SK-N-SH (cell line): ENCODE data around the gene AIRE. TPM values are rescaled to one million over a fixed set of nuclear protein-coding genes. Genes with fewer than 3 reads are reported as not detected.
"Not testable (repeated sequence)": the region's sequence is repeated elsewhere in the genome, so short reads cannot be mapped to it uniquely, and the experiment has no call there.

ENCODE experiments used
- CTCF ChIA-PET: fragments of 300-600, 350-600 bp; formaldehyde crosslinking; extraction: SDS; loops from one replicate; lab custom pipeline; 2021; lab: Yijun Ruan, JAX
- POLR2A ChIA-PET: fragments of 350-600 bp; sonication (Branson Sonifier 250); formaldehyde crosslinking; extraction: SDS; loops from one replicate; lab custom pipeline; 2020; ENCODE audit warnings: antibody characterized with exemption, inconsistent platforms; lab: Yijun Ruan, JAX
- DNase-seq: peaks from one replicate; pipeline ENCODE4 v3.0.0; 2012
- H2AFZ ChIP-seq: fragments of 200-600 bp; sonication (generic); 2 replicates; pipeline ENCODE4 v1.8.1; 2016; ENCODE audit warnings: antibody characterized with exemption, mild to moderate bottlenecking, low read depth
- H3F3A ChIP-seq: fragments of 200-600 bp; sonication (generic); replicated peaks from 2 replicates; pipeline ENCODE3; 2016; ENCODE audit warnings: antibody characterized with exemption, mild to moderate bottlenecking; ENCODE audit not compliant: insufficient read depth
- H3K27ac ChIP-seq, 2 experiments: fragments of 200-500 bp in 1 of 2; fragments of 200-600 bp in 1 of 2; sonication (Bioruptor generic) in 1 of 2; sonication (generic), shearing (Covaris generic) in 1 of 2; 2 replicates each; pipeline versions ENCODE4 v1.5.1 to v1.6.1; 2014 to 2016; ENCODE audit warnings: low read depth in 2 of 2, inconsistent platforms in 1 of 2, low read length in 1 of 2, mild to moderate bottlenecking in 1 of 2, mixed read lengths in 1 of 2
- H3K27me3 ChIP-seq: fragments of 200-600 bp; sonication (generic), shearing (Covaris generic); 2 replicates; pipeline ENCODE4 v1.6.1; 2016; ENCODE audit warnings: mixed run types; ENCODE audit not compliant: insufficient read depth
- H3K36me3 ChIP-seq, 2 experiments: fragments of 200-500 bp in 1 of 2; fragments of 200-600 bp in 1 of 2; sonication (Bioruptor generic) in 1 of 2; sonication (generic) in 1 of 2; replicated peaks in 1 of 2; 2 replicates each; pipeline versions ENCODE3 to v1.5.1; 2014 to 2016; ENCODE audit warnings: low read length in 1 of 2, mild to moderate bottlenecking in 1 of 2; ENCODE audit not compliant: insufficient read depth in 2 of 2, control insufficient read depth in 1 of 2
- H3K4me1 ChIP-seq, 2 experiments: fragments of 200-500 bp in 1 of 2; fragments of 200-600 bp in 1 of 2; sonication (Bioruptor generic) in 1 of 2; sonication (generic), shearing (Covaris generic) in 1 of 2; 2 replicates each; pipeline versions ENCODE4 v1.5.1 to v1.6.1; 2014 to 2016; ENCODE audit warnings: low read depth in 1 of 2, low read length in 1 of 2, mixed run types in 1 of 2; ENCODE audit not compliant: insufficient read depth in 2 of 2, control insufficient read depth in 1 of 2
- H3K4me2 ChIP-seq: fragments of 200-600 bp; sonication (generic), shearing (Covaris generic); 2 replicates; pipeline ENCODE4 v1.6.1; 2017; ENCODE audit warnings: mixed run types
- H3K4me3 ChIP-seq, 2 experiments: fragments of 200-500 bp in 1 of 2; fragments of 200-600 bp in 1 of 2; sonication (Bioruptor generic) in 1 of 2; sonication (generic), shearing (Covaris generic) in 1 of 2; 2 replicates each; pipeline versions ENCODE4 v1.5.1 to v1.8.1; 2014 to 2016; ENCODE audit warnings: low read depth in 2 of 2, inconsistent platforms in 1 of 2, low read length in 1 of 2, mild to moderate bottlenecking in 1 of 2, mixed read lengths in 1 of 2, moderate library complexity in 1 of 2
- H3K79me2 ChIP-seq: fragments of 200-600 bp; sonication (generic); 2 replicates; pipeline ENCODE4 v1.8.1; 2017; ENCODE audit warnings: mild to moderate bottlenecking; ENCODE audit not compliant: insufficient read depth
- H3K9ac ChIP-seq: fragments of 200-600 bp; sonication (generic); 2 replicates; pipeline ENCODE4 v1.6.1; 2017; ENCODE audit warnings: mixed run types
- H3K9me2 ChIP-seq: fragments of 200-600 bp; sonication (generic); 2 replicates; pipeline ENCODE4 v1.6.1; 2017; ENCODE audit warnings: mixed run types
- H3K9me3 ChIP-seq: fragments of 200-600 bp; sonication (generic); 2 replicates; pipeline ENCODE4 v1.6.1; 2017; ENCODE audit warnings: mixed run types, mild to moderate bottlenecking, moderate library complexity
- H4K20me1 ChIP-seq: fragments of 200-600 bp; sonication (generic); 2 replicates; pipeline ENCODE4 v1.6.1; 2017; ENCODE audit warnings: mild to moderate bottlenecking, mixed run types; ENCODE audit not compliant: insufficient read depth
- CHD2 ChIP-seq: fragments of 150-350 bp; IDR thresholded peaks from 2 replicates; pipeline ENCODE4 v1.6.1; 2018; ENCODE audit warnings: low read length; ENCODE audit not compliant: partially characterized antibody
- CTCF ChIP-seq: fragments of 200-600 bp; sonication (generic); IDR thresholded peaks from 2 replicates; pipeline ENCODE4 v1.6.1; 2017; ENCODE audit warnings: antibody characterized with exemption, mild to moderate bottlenecking, moderate library complexity
- ELF1 ChIP-seq: IDR thresholded peaks from 2 replicates; pipeline ENCODE4 v1.4.0; 2012
- EP300 ChIP-seq, 2 experiments: IDR thresholded peaks; 2 replicates each; pipeline versions ENCODE4 v1.4.0 to v1.6.1; 2012; ENCODE audit warnings: borderline replicate concordance in 1 of 2, low read depth in 1 of 2, low read length in 1 of 2
- FOXJ3 ChIP-seq: sonication (generic); formaldehyde crosslinking; IDR thresholded peaks from 2 replicates; pipeline ENCODE4 v1.5.1; 2020; ENCODE audit warnings: mild to moderate bottlenecking, missing genetic modification reagents
- GABPA ChIP-seq: IDR thresholded peaks from 2 replicates; pipeline ENCODE4 v1.4.0; 2012; ENCODE audit warnings: low read depth, mild to moderate bottlenecking
- IRF3 ChIP-seq: fragments of 150-350 bp; IDR thresholded peaks from 2 replicates; pipeline ENCODE4 v1.6.1; 2016; ENCODE audit warnings: mild to moderate bottlenecking, low read depth, low read length
- MEF2A ChIP-seq: IDR thresholded peaks from 2 replicates; pipeline ENCODE4 v1.4.0; 2012; ENCODE audit warnings: low read depth, borderline replicate concordance
- NRF1 ChIP-seq: IDR thresholded peaks from 2 replicates; pipeline ENCODE4 v1.6.1; 2012; ENCODE audit warnings: low read depth, mild to moderate bottlenecking, low read length
- PBX3 ChIP-seq: IDR thresholded peaks from 2 replicates; pipeline ENCODE4; 2012
- POLR2AphosphoS5 ChIP-seq: IDR thresholded peaks from 2 replicates; pipeline ENCODE4 v1.6.1; 2012; ENCODE audit warnings: low read depth, low read length
- RFX5 ChIP-seq: IDR thresholded peaks from 2 replicates; pipeline ENCODE4 v1.6.1; 2012; ENCODE audit warnings: mild to moderate bottlenecking, improper control_type of control experiment, low read length
- SIN3A ChIP-seq: IDR thresholded peaks from 2 replicates; pipeline ENCODE4 v1.6.1; 2012; ENCODE audit warnings: low read depth, mild to moderate bottlenecking, low read length, moderate library complexity, borderline replicate concordance
- SMC3 ChIP-seq: IDR thresholded peaks from 2 replicates; pipeline ENCODE4 v1.6.1; 2012; ENCODE audit warnings: low read depth, low read length, improper control_type of control experiment
- TAF1 ChIP-seq: IDR thresholded peaks from 2 replicates; pipeline ENCODE4 v1.6.1; 2012; ENCODE audit warnings: low read depth, mild to moderate bottlenecking, low read length, moderate library complexity, borderline replicate concordance
- TCF12 ChIP-seq: IDR thresholded peaks from 2 replicates; pipeline ENCODE4 v1.4.0; 2012
- TEAD4 ChIP-seq: IDR thresholded peaks from 2 replicates; pipeline ENCODE4 v1.4.0; 2012; ENCODE audit warnings: mild to moderate bottlenecking, borderline replicate concordance; ENCODE audit not compliant: insufficient read depth
- USF1 ChIP-seq: IDR thresholded peaks from 2 replicates; pipeline ENCODE4 v1.4.0; 2012; ENCODE audit warnings: low read depth, borderline replicate concordance
- YY1 ChIP-seq: IDR thresholded peaks from 2 replicates; pipeline ENCODE4 v1.4.0; 2012; ENCODE audit warnings: low read depth, mild to moderate bottlenecking
- ZBTB33 ChIP-seq: IDR thresholded peaks from 2 replicates; pipeline ENCODE4 v1.4.0; 2012; ENCODE audit warnings: low read depth, borderline replicate concordance
- WGBS: methylation state at CpG from one replicate; pipeline ENCODE4 v1.1.6; 2017; ENCODE audit warnings: low lambda C conversion rate; 5-methylcytosine and 5-hydroxymethylcytosine counted together
- polyA plus RNA-seq, 3 experiments: library from polyadenylated mRNA; depleted of rRNA; stranded (reverse); fragments of >200 nt; gene quantifications; 2 replicates each; pipeline ENCODE4 v1.2.3, GENCODE V29; 2012

AIRE gene
- polyA plus RNA-seq (2012; rRNA removed): not detected in 2 replicates
- not detected in 2 replicates for polyA plus RNA-seq (2012; cell fraction: cytosol; rRNA removed)
- 0.04 and 0.07 TPM in 2 replicates for polyA plus RNA-seq (2012; cell fraction: nucleus; rRNA removed)

GRCh38 chr21:44285138-44285992 is at the start of gene AIRE:
AIRE (plus strand) TSS chr21:44285876; CDS start chr21:44286007, 131 bp downstream.
- Histone ChIP-seq H3K27ac (no peak within 1 kb of the TSS), H3K9ac (no peak within 1 kb of the TSS), H3K79me2 (no peaks in the 10 kb centered on the region), H3K4me2 (peak within 1 kb of the TSS; percentile 8; the same call in 1 of the 2 replicates), H3K4me1 (no peaks in the 10 kb centered on the region), H4K20me1 (no peaks in the 10 kb centered on the region), H2AFZ (no peak within 1 kb of the TSS), H3K27me3 (no peaks in the 10 kb centered on the region; the same call in 1 of the 2 replicates), H3K36me3 (no peaks in the 10 kb centered on the region), H3K9me2 (no peaks in the 10 kb centered on the region), H3F3A (no peaks in the 10 kb centered on the region), H3K4me3 (no peak within 1 kb of the TSS), H3K9me3 (no peaks in the 10 kb centered on the region)
- ChIA-PET POLR2A (no interaction called here), CTCF (interaction anchor here (0.9 kb wide), 2 partner anchors 12 to 195 kb away, joined by 3 to 5 read pairs; no protein-coding TSS in a partner anchor)
- peak; percentile 64 for DNase-seq
- TF ChIP-seq ELF1 (no peak), IRF3 (no peak), PBX3 (no peak), RFX5 (no peak), CTCF (no peak), FOXJ3 (CRISPR knock-in tag) (no peak), ZBTB33 (no peak), POLR2AphosphoS5 (no peak), CHD2 (no peak), NRF1 (no peak), TAF1 (no peak), GABPA (no peak), YY1 (no peak), TEAD4 (no peak), SIN3A (no peak), TCF12 (no peak), SMC3 (no peak), USF1 (no peak), EP300 (IDR thresholded peaks at IDR 0.05; ENCODE audit: borderline replicate concordance in 1 of 2, low read depth in 1 of 2, low read length in 1 of 2) (no peak), MEF2A (no peak)
- WGBS: 55% methylated on average over 15 of the region's 56 CpGs

- H3F3A ChIP-seq, DNase-seq, POLR2A ChIA-PET, H3K9me3 ChIP-seq, H4K20me1 ChIP-seq, H2AFZ ChIP-seq, H3K9ac ChIP-seq, H3K79me2 ChIP-seq, H3K4me3 ChIP-seq, H3K4me2 ChIP-seq, H3K36me3 ChIP-seq, H3K9me2 ChIP-seq, CTCF ChIA-PET, H3K27me3 ChIP-seq, H3K4me1 ChIP-seq, H3K27ac ChIP-seq: not testable (repeated sequence)
- WGBS: no CpG with 5 or more reads among the region's 46 CpGs
Observed at GRCh38 chr21:44240353-44240752, 45.3 kb upstream of the AIRE start.
